NCI-H2227 treated with DMSO at 0.1 percent for 48 hours (cell line): ENCODE measurements around the gene RREB1.

Experiments used
- DNase-seq: peaks from one replicate; lab custom pipeline; 2025; lab: John Stamatoyannopoulos, UW

RREB1 gene

DNA sequence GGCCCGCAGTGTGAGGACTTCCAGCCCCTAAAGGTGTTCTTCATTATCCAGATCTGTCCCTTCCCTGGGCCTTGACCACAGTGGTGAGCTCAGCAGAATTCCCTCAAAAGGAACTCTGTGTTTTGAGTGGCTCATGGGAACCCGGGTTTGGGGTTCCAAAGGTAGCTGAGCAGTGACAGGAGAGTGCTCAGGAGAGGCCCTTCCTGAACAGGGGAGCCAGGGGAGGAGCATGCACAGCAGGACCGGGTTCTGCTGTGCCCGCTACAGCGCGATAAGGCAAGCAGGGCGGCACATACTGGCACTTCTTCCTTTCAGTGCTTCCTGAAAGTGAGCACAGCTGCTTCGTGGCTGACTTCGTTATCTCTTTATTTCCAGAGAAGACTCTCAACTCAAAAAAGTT is 117.0 kb downstream of the RREB1 start:
- DNase-seq = no peak

DNA sequence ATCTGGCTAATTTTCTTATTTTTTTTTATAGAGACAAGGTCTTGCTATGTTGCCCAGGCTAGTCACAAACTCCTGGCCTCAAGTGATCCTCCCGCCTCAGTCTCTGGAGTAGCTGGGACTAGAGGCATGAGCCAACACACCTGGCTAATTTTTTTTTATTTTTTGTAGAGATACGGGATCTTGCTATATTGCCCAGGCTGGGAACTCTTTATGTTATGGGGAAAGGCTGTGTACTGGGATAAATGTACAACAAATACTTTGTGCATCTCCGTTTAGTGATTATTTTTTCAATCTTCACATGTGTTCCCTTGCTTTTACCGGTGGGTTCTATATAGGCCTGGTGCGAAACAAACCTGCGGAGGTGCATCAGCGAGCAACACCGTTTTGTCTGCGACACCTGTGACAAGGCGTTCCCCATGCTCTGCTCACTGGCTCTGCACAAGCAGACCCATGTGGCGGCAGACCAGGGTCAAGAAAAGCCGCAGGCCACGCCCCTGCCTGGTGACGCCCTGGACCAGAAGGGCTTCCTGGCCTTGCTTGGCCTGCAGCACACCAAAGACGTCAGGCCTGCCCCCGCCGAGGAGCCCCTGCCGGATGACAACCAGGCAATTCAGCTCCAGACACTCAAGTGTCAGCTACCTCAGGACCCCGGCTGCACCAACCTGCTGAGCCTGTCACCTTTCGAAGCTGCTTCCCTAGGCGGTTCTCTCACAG is 121.1 kb downstream of the RREB1 start:
- DNase-seq = no peak

DNA sequence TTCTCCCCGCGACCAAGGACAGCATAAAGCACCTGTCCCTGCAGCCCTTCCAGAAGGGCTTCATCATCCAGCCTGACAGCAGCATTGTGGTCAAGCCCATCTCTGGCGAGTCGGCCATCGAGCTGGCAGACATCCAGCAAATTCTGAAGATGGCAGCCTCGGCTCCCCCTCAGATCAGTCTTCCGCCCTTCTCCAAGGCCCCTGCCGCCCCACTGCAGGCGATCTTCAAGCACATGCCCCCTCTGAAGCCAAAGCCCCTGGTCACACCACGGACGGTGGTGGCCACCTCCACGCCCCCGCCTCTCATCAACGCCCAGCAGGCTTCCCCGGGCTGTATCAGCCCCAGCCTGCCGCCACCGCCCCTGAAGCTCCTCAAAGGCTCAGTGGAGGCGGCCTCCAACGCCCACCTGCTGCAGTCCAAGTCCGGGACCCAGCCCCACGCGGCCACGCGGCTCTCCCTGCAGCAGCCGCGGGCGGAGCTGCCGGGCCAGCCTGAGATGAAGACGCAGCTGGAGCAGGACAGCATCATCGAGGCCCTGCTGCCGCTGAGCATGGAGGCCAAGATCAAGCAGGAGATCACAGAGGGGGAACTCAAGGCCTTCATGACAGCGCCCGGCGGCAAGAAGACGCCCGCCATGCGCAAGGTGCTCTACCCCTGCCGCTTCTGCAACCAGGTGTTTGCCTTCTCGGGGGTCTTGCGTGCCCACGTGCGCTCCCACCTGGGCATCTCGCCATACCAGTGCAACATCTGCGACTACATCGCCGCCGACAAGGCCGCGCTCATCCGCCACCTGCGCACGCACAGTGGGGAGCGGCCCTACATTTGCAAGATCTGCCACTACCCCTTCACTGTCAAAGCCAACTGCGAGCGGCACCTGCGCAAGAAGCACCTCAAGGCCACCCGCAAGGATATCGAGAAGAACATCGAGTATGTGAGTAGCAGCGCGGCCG is 121.9 kb downstream of the RREB1 start:
- no peak for DNase-seq

DNA sequence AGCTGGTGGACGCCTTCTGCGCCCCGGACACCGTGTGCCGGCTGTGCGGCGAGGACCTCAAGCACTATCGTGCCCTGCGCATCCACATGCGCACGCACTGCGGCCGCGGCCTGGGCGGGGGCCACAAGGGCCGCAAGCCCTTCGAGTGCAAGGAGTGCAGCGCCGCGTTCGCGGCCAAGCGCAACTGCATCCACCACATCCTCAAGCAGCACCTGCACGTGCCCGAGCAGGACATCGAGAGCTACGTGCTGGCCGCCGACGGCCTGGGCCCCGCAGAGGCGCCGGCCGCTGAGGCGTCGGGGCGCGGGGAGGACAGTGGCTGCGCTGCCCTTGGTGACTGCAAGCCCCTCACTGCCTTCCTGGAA is 122.5 kb downstream of the RREB1 start:
- DNase-seq = no peak

DNA sequence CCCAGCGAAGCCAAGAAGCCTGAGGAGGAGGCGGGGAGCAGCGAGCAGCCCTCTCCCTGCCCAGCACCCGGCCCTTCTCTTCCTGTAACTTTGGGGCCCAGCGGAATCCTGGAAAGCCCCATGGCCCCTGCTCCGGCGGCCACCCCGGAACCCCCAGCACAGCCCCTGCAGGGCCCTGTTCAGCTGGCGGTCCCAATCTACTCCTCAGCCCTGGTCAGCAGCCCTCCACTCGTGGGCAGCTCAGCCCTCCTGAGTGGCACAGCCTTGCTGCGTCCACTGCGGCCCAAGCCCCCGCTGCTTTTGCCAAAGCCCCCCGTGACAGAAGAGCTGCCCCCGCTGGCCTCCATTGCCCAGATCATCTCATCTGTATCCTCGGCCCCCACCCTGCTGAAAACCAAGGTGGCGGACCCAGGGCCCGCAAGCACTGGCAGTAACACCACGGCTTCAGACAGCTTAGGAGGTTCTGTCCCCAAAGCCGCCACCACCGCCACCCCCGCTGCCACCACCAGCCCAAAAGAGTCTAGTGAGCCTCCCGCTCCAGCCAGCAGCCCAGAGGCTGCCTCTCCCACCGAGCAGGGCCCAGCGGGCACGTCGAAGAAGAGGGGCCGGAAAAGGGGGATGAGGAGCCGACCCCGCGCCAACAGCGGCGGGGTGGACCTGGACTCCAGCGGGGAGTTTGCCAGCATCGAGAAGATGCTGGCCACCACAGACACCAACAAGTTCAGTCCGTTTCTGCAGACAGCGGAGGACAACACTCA is 123.4 kb downstream of the RREB1 start:
- DNase-seq = no peak

DNA sequence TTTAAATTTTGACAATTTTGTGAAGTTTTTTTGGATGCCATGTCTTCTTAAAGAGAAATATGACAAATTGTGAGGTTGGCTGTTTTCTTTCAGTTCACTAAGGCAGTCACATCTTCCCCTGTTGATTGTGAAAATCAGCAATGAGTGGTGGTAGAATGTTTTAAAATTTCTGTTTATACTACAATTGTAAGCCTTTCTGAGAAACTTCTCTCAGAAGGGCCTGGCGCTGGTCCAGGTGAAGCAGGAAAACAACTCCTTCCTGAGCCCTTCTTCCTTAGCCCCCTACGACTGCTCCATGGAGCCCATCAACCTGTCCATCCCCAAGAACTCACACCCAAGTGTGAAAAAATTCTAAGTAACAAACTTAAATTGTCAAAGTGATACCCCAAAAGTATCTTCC is 124.6 kb downstream of the RREB1 start:
- DNase-seq = no peak

DNA sequence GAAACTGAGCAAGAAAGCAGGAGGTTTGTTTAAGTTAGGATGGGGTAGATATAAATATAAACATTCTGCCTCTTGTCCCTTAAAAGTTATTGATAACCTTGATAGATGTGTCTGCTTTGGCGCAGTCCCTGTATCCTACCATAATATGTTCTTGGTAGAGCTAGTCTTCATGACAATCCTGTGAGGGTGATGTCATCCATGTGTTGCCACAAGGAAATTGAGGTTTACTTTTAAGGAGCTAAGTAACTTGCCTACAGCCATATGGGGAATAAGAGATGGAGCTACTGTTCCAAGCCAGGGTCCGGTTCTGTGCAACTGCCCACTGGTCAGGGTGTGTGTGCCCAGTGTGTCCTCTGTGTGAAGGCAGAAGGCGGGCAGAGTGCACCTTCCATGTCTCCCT is 126.8 kb downstream of the RREB1 start:
- no peak for DNase-seq

DNA sequence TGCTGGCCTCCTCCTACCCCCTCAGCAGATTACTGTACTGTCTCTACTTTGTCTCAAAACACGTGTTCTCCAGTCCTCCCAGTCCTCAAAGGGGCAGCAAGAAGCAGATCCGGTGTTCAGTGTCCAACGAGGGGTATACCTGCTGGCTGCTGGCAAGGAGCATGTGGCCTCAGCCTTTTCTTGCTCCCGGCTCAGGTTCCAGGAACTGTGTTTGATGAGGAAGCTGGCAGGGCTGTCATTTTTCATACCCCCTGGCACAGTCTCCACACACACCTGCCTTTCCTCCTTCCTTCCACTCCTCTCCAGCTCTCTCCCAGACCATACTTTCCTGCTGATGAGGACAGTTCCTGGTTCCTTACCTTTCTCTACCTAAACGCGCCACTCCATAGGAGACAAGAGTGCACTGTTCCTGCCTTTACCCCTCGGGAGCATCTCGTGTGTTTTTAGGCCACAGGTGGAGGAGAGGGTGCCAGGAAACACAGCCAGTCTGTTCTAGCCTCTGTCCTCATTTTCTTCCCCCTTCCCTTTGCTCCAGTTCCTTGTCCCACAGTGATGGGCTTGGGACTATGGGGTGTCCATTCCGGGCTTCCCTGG is 128.0 kb downstream of the RREB1 start:
- no peak for DNase-seq

DNA sequence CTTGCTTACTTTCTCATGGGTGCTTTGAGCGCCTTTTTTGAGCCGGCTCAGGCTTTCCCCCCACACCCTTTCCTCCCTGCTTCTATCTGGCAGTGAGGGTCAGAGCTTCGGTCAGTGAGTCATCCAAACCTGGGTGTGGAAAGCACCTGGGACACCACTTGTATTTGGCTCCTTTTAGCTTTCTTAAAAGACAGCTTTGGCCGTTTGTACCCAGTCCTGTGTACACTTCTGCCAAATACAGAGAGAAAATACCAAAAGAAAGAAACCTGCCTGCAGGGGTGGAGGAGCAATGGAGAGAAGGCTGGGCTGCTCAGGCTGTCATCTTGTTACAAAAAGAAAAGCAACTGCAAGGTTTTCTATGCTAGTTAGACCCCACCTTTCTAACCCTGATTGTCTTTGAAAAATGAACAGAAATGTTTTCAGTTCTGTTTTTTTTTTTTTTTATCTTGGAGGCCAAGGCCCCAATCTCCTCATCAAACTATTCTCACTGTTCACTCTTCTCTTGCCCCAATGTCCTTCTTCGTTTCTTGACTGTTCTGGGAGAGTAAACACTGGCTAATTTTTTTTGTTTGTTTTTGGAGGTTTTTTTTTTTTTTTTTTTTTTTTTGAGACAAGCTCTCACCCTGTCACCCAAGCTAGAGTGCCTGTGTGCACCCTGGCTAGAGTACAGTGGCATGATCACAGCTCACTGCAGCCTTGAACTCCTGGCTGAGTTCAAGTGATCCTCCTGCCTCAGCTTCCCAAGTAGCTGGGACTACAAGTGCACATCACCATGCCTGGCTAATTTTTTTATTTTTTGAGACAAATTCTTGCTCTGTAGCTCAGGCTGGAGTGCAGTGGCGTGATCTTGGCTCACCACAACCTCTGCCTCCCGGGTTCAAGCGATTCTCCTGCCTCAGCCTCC is 128.8 kb downstream of the RREB1 start:
- no peak for DNase-seq

DNA sequence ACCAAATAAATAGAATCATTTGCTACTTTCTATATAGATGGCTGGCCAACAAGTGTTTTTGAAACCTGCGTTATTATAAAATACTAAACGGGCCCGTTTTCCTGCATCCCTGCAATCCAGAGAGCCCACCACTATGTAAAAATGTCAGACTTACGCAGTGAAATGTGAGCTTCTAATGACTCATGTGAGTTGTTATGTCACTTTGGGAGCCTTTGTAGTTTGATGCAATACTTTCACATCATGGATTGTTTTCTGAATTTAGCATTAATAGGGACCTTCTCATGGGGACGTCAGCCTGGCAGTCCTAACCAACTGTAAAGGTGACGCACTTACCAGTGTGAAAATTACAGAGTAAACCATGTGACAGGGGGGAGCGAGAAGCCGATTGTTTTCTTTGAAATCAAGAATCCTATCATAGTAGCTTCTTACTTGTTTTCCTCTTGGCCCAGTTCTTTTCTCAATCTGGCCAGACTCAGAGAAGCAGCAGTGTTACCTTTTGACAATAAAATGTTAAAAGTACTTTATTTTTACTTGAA is 130.0 kb downstream of the RREB1 start:
- no peak for DNase-seq

DNA sequence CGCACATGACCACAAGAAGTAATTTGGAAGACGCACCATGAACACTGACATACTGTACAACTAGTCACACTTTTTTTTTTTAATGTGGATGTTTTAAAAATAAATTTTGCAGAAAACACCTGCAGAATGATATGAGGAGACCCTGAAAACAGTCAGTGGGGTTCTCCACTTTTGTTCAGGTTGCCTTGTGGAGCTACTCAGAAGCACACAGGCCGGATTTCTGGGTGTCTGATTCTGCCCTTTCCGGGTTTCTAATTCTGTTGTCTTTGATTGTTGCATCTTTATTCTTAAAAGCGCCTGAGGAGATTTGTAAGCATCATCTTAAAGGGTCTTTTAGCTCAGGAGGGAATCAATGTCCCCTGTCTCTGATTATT is 130.8 kb downstream of the RREB1 start:
- no peak for DNase-seq

DNA sequence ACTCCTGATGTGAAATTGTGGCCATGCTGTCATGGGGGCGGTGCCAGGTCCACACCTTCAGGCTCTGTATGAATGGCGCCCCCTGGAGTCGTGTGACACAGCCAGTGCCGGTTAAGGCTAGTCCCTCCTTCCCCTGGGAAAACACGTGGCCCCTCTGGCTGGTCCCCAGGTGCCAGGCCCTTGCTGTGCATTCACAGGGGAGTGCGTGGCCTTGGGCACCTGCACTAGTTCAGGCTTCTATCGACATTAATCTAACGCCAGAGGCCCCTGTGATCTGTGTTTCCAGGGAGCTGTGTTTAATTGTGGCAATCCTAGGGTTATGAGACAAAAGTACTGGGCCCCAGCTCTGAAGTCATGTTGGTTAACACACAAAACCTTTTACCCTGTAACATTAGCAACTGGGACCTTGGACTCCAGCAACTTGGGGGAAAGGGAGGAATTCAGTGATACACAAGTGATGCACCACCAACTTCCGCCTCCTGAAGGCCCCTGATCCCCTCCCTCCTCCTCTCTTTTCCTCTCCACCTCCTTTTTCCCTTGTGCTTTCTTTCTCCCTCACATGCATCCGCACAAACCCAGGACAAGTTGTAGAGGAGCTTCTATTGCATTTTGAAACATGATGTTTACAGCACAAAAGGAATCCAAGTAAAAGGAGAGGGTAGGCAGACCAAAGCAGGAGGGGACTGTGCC is 131.3 kb downstream of the RREB1 start:
- DNase-seq = peak; percentile 2

DNA sequence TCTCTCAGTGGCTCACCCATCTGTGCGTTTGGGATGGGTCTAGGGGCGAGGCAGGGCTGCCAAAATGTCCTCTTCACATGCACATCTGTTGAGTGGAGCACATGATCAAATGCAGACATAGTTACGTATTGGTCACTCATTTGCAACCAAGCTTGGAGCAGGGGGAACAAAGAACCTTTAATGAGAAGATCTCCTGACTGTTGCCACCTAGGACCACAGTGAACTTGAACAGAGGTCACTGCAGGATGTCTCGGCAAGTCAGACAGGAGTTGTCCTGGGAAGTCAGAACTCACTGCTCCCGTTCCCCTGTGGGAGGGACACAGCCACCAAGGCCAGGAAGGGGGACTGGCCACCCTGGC is 131.8 kb downstream of the RREB1 start:
- no peak for DNase-seq

DNA sequence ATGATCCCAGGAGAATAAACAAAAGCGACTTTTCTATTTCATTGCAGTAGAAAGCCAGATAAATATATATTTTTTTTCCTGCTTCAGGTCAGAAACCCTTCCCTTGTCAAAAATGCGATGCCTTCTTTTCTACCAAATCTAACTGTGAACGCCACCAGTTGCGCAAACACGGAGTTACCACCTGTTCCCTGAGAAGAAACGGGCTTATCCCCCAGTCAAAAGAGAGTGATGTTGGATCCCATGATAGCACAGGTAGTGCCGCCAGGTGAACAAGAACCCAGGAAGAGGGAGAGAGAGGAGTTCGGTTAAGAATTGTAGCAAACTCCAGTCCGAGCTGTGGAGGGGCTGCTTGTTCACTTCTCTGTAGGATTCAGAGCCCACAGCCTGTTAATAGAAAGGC is 132.6 kb downstream of the RREB1 start:
- no peak for DNase-seq

DNA sequence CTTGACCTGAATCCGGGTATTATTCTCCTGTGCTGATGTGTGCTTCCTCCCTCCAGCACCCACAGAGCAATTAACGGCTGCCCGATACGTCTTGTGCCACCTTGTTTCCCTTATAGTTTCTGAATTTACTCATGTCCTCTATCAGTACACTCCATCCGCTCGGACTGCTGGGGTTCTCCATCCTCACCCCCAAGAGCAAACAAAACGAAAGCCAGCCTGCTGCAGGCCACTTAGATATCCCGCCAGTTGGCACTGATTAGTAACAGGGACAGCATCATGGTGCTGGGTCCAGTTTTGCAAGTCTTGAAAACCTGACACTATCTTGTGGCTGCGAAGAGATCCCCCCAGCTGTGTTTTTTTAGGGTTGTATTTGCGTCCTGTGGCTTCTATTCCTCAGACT is 133.4 kb downstream of the RREB1 start:
- no peak for DNase-seq

DNA sequence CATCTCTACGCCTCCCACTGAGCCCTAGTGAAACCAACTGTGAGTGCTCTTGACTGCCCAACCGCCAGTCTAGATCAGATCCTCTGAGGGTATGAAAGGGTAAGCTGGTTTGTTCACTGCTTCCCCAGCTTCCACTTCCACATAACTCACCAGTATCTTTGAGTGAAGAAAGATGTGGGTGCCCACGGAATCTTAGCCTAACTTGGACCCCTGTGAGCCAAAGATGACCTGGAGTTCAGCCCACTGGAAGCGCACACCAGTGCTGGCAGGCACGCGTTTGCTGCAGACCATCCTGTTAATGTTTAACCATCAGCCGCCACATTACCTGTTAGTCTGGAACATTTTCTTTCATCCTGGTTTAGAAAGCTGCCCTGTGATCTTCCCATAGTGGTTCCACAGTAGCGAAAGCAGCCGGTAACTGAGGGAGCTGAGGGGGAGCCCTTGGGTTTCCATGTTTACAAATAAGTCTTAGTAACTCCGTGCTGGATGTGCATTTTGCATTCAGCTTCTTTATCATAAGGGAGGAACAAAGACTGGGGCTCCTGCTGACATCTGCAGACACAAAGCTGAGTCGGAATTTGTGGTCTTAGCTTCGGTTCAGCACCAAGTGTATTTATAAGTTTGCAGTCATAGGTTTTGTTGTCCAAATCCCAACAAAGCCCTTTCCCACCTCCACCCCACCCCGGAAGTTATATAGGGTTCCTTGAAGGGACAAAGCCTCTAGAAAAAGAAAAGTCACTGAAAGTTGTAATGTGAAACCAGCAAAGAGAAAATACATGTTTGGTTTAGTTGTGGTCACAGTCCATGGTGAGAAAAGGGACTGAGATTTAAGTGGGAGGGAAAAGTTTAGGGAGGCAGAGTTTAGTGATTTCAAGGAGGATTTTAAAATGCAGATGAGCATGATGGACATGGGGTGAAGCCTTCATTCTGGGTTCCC is 134.2 kb downstream of the RREB1 start:
- no peak for DNase-seq

DNA sequence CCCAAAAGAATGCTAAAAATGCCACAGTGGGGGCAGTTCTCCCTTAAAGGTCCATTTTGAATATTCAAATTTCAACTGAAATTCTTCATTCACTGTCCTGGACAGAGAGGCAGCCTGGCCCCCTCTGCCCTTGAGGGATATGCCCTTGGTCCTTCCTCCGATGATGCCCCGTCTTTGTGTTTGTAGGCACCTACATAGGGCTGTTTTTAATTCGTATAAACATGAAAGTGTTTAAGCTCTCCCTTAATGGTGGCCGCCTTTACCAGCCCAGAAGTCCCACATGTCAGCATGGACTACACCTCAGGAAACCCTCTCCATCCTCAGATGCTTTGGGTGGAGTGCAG is 135.0 kb downstream of the RREB1 start:
- no peak for DNase-seq

DNA sequence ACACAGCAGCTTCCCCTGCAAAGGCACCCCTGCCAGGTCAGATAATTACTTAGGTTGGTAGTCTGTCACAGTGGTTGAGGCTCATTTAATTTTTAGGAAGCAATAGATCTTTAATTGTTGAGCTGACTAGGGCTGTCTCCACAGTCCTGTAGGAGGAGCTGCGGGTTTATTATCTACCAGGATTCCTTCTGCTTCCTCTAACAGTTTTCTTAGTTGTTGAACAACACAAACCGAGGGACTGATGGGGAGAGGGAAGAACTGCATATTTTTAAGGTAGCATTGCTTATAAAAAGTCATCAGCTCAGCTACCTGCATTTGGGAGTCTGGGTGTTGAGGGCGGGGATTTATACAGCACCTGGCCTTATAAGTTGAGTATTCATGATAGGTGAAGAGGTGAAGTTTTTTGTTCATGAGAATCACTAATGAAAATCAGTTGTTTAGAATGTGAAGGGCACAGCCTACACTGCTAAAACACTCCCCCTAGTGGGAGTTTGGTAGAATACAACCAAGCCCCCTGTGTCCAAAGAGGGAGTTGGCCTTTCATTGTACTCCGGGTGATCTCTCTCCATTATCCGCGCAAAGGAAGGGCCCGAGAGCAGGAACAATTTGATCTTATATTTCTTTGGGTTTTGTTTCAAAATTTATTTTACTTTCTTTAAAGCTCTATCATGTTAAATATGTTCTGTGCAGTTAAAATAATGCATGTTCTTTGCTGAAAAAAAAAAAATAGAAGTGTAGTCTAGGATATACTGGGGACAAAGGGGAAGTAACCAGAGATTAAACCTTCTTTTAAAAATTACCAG is 135.6 kb downstream of the RREB1 start:
- DNase-seq = peak; percentile 60
